GM18858 (cell line): ENCODE data around the gene TIFAB.

Experiments used
- ATAC-seq: cut with Tn5 transposase; IDR thresholded peaks from one replicate; pipeline ENCODE4 v1.9.1; 2021; ENCODE audit not compliant: unreplicated experiment

TIFAB gene

DNA sequence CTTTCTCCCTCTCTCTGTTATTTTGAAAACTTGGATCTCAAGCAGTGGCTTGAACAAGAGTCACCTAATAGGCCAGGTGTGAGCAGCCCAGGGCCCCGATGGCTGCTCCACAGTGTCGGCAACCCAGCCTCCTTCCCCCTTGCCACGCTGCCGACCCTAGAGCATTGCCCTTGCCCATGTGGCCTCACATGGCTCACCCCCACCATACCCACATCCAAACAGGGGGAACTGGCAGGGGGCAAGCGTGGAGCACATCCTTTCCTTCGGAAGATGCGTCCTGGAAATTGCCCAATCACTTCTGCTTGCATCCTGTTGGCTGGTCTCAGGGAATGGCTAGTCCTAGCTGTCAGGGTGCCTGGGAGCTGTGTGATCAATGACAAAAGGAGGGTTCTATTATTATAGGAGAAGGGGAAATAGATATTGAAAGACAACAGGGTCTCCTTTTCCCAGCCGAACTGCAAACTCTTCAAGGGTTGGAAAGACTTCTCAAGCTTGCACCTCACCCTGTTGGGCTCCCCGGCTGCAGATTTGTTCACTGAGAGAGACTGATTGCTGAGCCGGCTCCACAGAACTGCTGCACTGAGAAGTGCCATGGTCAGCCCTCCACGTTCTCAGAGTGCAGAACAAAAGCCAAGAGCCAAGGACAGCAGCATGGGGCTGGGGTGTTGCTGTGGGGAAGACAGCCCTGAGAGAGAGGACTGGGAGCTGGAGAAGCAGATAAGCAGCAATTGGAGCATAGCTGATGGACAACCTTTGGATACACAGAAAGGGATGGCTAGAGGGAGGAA lies 8.3 kb upstream of the TIFAB start:
- ATAC-seq, result no peak

DNA sequence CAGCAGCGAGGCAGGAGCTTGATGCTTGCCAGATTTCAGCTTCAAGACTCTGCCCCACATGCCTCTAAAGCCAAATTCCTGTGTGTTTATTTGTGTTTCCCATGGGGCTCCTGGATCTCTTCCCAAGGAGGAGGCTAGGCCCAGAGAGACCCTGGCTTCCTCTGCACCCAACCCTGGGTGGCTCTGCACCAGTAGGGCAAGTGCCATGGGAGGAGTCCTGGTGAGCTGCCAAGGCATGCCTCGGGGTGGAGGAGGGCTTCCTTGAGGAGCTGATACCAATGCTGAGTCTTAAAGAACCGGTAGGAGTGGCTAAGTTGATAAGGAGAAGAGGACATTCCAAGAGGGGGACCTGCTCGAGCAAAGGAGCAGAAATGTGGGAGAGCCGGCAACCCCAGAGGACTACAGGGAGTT lies 6.8 kb upstream of the TIFAB start:
- ATAC-seq, result no peak

DNA sequence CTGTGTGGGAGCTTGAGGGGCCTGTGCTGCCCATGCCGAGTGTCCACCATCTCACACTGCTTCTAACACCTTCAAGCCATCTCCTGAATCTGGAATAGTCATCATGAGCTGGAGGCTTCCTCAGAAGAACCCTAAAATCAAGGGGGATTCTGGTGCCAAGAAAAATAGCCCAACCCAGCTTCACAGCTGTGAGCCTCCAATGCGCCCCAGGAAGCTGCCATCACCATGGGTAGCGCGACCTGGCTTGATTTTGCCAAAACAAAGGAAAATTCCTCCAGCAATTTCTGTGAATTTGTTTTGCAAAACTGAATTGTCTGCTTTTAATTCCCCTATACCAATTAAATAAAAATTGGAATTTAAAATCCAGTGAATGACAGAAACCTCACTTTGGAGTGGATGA lies 6.2 kb upstream of the TIFAB start:
- ATAC-seq, result no peak

DNA sequence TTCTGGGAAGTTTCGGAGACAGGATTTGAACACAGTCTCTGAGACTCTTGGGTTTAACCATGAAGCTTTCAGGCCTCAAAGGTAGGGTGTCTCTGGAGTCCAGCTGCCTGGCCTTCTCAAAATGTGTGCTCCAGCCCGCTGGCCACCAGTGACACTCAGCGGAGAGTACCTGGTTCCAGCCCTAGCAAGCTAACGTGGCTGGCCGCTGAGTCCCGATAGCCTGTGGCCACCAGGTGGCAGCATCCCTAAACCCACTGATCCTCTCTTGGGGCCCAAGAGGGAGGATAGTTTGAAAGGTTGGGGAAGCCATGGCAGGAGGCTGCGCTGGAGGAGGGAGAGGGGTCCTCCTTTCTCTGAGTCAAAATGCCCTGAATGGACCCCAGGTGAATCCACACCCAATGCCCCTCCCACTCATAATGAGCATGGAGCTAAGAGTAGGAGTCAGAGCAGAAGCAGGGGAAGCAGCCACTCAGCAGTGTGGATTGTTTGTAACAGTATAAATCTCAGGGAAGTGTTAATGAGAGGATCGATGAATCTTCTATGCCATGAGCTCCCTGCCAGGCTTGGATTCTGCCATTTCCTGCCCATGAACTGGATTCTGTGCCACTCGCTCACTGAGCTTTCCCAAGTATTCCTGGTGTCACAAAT lies 5.4 kb upstream of the TIFAB start:
- peak; percentile 59 for ATAC-seq

DNA sequence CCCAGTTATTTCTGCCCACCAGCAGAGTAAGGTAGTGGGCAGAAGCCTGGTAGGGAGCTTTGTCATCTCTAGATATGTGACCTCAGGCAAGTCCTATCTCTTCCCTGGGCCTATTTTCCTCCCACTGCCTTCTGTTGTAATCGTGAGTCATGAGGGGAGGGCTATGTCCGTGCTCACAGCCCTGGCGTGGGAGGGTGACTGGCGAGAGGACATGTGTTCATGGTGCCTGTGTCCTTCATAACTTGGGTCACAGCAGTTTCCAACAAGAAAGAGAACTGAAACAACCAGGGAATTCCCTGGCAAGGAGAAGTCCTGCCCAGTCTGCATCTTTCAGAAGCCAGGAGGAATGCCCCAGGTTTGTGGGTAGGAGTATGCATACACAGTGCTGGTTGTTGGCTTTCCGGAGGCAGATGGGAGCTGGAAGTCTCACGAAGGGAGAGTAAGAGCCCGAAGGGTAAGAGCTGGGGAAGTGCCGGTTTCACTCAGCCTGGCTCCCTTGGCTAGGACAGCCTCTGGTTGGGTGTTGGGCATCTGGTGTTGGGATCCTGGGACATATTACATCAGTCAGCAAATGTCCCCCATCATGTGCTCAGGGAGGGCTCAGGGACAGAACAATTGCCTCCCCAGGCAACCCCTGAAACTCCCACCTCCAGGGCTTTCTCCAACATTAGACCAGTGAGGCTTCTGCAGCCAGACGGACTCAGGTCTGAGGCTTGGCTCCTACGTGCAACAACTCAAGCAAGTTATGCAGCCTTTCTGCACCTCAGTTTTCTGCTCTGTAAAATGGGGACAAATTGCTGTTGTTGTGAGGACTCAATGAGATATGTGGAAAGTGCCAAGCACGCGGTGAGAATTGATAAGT lies 4.3 kb upstream of the TIFAB start:
- ATAC-seq, result peak; percentile 64

DNA sequence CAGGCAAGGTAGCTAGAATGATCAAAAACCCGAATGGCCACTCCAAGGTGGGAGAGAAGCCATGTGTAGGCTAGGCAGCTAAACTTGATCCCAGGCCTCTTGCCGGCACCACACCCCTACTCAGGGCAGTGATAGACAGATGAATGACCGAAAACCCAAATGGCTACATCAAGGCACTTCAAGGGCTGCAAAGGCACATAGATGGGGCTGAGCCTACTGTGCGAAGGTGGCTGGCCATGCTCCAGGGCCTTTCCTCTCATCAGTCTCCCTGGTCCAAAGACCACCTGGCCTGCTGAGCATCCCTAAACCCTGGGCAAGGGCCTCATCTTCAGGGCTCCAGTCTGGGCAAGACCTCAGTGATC lies 3.7 kb upstream of the TIFAB start:
- ATAC-seq, result no peak

DNA sequence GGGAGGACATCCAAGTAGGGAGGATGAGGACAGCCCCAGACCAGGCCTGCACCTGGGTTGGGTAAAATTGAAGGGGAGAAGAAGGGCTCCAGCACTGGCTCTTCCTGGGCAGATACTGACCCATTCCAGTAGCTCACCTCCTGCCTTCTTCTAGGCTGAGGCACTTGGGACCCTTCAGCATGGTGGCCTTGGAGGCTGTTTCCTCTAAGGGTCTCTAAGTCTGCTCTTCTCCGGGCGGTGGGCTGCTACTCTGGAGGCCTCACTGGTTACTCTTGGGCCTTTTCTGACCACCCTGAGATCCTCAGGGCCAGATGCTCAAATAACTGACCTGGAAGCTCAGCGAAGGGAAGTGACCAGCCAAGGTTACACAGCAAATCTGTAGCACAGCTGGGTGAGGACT lies 2.8 kb upstream of the TIFAB start:
- ATAC-seq, result no peak

DNA sequence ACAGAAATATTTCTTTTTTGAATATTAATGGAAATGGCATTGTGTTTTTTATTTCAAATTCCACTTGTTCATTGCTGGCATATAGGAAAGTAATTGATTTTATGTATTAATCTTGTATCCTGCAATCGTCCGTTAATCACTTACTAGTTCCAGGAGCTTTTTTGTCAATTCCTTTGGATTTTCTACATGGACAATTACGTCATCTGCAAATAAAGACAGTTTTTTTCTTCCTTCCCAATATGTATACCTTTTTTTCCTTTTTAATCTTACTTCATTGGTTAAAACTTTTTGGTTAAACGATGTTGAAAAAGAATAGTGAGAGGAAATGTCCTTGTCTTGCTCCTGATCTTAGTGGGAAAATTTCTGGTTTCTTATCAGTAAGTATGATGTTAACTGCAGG lies 1.5 kb upstream of the TIFAB start:
- no peak for ATAC-seq

DNA sequence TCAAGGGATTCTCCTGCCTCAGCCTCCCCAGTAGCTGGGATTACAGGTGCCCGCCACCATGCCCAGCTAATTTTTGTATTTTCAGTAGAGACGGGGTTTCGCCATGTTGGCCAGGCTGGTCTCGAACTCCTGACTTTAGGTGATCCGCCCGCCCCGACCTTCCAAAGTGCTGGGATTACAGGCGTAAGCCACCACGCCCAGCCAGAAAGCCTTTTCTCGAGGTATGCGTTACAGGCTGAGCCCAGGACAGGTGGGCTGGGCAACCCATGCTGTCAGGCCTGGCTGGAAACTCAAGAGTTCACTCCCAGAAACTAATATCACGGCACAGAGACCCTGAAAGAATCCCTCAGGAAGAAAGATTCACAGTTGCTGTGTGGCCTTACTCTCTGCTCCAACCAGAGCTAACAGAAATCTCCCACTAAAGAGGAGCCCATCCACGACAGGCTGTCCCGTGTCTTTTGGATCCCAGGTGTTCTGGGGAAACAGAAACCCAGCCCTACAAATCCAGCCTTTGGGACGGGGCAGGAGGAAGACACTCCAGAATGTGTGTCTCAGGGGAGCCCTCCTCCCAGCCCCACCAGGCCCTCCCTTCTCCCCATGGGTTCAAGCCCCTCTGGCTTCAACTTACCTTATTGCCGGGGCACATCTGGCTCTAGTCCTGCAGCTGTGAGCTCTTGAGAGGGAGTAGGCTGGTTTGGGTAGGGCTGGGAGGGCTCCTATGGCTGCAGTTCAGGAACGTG lies 400 bp downstream of the TIFAB start:
- ATAC-seq, result no peak

DNA sequence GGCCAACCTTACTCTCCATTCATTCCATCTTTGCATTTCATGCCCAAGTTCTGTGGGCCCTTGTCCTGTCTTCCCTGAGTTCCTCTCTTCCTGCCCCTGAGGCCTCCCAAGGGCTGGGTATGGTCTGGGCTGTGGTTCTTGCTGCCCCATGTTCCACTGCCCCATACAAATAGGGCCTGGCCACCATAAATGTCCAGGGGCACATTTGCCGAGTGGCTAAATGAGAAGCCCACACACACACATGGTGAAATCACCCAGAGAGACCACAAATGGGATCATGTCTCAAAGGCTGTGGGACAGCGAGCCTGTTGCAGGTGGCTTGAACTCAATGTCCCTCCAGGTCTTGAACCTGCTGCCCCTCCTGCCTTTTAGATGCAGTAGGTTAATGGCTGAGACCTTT lies 1.2 kb downstream of the TIFAB start:
- no peak for ATAC-seq

DNA sequence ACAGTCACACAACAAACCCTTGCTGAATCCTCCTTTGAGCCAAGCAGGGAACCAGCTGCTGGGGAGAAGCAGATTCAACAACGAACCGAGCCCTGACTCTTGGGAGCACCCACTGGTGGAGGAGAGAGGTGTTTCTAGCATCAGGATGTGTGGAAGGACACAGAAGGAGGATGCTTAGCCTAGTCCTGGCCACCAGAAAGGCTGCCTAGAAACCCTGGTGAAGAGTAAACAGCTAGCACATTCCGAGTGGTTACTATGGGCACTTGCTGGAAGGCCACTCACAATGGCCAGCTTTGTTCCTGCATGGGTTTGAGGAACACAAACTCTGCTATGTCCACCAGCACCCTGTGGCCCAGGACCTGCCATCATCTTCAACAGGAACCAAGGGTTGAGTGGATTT lies 1.8 kb downstream of the TIFAB start:
- no peak for ATAC-seq

DNA sequence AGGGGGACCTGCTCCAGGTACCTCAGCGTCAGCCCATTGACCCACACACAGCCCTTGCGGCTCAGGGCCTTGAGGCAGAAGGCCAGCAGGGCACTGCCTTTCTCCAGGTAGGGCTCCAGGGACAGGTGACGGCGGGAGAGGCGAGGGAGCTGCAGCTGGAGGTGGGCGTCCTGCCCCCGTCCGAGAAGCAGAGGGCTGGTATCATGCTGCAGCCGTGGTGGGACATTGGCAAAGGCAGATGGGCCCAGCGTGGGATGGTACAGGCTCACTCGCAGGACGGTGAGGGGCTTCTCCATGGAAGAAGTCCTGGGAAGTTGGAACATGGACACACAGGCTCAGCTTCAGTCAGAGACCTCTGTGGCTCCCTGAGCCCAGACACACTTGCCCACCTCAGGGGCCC lies 2.5 kb downstream of the TIFAB start:
- no peak for ATAC-seq

DNA sequence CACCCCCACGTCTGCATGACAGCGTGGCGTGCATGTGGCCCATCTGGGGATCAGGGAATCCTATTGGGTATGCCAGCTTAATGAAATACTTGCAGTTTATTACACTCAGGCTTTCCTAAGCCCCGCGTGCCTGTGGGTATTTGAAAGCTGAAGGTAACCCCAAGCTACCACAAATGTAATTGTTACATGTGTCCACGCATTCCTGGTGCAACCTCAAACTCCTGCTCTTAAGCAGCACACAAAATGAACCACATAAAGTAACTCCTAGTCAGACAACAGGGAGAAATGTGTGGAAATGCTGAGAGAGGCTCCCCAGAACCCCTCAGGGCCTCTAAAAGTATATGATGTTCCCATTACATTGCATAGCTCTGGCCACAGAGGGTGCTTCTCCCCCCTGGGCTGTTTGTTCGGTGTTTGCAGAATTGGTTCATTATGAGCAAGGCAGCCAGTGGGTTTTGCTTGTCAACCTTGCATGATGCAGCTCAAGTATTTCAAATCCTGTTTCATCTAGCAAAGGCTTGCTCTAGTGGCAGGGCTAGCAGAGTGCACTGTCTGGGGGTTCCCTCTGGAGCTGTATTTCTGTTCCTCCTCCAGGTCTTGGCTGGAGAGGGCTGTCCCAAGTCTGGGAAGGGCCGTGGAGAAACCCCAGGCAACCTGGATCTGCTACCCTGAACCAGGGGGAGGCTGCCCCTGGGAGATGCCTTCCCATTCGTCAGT lies 3.2 kb downstream of the TIFAB start:
- ATAC-seq, result no peak

DNA sequence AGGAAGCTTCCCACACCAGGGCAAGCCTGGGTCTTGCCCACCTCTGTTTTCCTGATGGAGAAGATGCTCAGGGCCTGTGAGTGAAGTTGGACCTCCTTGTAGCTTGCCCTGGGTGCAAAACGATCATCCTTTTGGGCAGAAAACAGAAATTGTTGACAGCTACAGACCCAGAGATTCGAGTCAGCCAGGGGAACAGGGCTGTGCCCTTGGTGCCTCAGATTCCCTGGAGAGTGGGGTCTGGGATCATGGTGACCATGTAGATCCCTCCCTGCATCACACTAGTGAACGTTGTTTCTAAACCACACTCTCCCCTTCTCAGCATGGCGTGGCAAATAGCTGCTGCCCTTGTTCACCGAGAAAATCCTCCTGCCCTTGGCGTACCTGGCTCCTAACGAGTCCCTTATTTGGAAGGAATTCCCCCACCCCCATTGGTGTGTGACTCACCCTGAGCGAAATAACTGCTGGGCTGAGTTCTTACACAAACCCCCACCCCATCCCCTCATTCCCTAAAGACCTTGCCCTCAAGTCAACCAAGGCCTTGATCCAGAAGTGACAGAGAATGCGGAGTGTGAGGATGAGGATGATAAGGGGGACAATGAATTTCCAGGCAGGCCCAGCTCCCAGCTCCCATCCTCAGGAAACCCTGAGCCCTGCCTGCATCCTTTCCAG lies 3.9 kb downstream of the TIFAB start:
- no peak for ATAC-seq

DNA sequence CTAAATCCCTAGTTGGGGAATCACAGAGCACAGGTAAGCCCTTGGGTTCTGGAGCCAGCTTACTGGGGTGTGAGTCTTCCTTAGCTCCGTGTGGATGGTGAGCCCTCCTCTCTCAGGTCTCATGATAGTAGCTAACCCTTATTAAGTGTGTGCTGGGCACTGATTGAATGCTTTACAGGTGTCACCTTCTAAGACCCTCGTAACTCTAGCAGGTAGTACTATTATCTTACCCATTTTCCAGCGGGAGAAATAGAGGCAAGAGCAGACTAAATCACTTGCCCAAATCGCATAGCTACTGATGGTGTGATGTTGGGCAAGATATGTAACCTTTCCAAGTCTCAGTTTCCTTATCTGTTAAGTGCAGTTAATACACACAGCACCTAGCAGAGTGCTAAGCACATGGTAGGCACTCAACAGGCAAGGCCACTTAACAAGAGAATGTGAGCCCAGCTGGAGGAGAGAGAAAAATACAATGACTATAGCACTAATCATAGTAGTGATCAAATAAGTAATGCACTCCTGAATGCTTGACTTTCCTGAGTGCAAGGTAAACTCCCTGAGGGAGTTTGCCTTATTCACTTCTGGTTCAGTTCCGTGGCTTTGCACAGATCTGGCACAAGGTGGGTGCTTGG lies 4.7 kb downstream of the TIFAB start, which contains the start of gene DCANP1:
TSS of gene DCANP1 (minus strand) at position 51 of the 632 bp plus-strand sequence. CDS start 240 bp downstream, outside the sequence.
- no peak for ATAC-seq

DNA sequence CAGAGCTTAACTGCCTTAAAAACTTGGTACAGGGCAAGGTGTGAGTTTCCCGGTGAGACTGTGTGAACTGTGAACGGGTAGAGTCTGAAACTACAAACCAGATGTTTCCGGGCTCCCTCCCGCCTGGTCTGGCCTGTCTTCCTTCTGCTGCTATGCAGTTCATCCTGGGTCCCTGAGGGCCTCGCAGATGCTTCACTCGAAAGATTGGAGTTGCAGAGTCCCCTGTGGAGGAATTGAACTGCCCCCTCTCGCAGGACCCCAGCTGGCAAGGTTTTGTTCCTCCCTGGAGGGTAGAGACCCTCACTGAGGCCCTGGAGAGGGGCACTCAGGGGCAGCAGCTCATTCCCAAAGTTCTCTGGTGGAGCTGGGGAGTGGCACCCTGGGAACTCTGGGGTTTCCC lies 5.5 kb downstream of the TIFAB start:
- ATAC-seq, result no peak

DNA sequence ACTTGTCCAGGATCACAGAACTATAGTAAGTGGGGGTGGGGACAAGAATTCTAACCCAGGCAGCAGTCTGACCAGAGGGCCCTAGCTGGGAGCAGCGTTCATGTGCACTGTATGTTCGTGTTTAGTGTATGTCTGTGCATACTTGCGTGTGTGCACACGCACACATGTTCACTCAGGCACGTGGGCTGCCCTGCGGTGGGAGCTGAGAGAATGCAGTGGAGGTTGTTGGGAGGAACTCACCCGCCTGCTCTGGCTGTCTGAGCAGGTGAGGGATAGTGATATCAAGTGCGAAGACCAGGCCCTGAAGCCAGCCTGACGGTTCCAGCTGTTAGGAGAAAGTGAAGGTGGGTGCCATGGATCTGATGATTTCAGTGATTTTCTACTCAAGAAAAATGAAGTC lies 5.9 kb downstream of the TIFAB start:
- ATAC-seq, result no peak

DNA sequence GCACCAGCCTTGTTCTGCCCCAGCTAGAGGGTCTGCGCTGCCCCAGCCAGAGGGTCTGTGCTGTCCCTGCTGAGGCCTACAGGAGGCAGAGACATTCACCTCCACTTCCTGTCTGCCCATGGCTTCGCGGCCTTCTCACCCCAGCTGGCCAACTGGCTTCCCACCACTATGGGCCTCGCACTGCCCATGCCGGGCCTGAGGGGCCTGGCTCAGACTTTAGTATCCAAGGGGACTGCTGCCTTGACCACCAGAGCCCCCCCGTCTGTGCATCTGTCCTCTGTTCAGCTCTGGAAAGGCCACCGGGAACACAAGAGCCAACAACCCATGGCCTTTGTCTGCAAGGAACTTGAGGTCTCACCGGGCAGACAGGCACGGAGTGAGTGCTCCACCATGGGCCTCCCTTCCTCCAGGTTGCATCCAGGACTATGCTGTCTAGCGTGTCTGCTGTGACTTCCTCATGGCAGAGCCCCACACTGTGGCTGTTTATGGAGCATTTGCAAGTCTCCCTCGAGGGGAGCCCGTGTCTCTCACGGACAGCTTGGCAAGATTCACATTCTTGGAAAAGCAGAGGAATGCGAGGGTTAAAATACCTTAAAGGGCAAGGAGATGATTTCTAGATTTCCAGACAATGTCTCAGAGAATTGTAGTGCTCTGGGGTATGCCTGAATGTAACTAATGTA lies 6.7 kb downstream of the TIFAB start:
- ATAC-seq, result no peak

DNA sequence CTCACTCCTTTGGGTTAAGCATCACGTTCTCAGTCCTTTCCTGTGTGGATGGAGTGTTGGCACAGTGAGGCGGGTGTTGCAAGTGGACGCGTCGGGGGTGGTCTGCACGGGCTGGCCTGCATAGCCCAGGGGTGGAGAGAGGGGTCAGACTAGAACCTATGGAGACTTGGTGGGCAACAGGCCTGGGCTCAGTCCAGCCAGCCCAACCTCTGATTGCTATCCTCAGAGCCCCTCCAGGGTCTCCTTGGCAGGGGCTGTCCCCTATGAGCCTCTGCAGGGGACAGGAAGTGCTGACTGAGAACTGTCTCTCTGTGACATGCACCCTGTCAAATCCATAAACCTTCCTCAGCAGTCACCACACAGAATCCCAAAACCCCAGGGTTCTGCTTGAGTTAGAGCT lies 7.3 kb downstream of the TIFAB start:
- ATAC-seq, result no peak
